HG02623 (cell line): ENCODE data around the gene TIRAP.
"Not testable (repeated sequence)": the region's sequence is repeated elsewhere in the genome, so short reads cannot be mapped to it uniquely, and the experiment has no call there.

Source experiments
- ATAC-seq: cut with Tn5 transposase; IDR thresholded peaks from one replicate; pipeline ENCODE4 v1.9.1; 2021; ENCODE audit warnings: moderate library complexity; ENCODE audit not compliant: unreplicated experiment

TIRAP gene

GRCh38 chr11:126282361-126282735, 545 bp upstream of the TIRAP start:
- ATAC-seq, result no peak

- ATAC-seq, result peak; percentile 43
Measured at GRCh38 chr11:126284829-126285228, 1.9 kb downstream of the TIRAP start.

- ATAC-seq, result no peak
Measured at GRCh38 chr11:126288237-126288636, 5.3 kb downstream of the TIRAP start.

GRCh38 chr11:126290887-126291286, 8.0 kb downstream of the TIRAP start:
- ATAC-seq, result no peak

GRCh38 chr11:126293726-126294125, 10.8 kb downstream of the TIRAP start:
- no peak for ATAC-seq

- ATAC-seq, result no peak
Measured at GRCh38 chr11:126297004-126297403, 14.1 kb downstream of the TIRAP start.

GRCh38 chr11:126303623-126304456, 20.9 kb downstream of the TIRAP start, which contains the start of gene DCPS:
TSS of gene DCPS (plus strand) at chr11:126304060. CDS start at chr11:126304081, 21 bp downstream.
- peak; percentile 81 for ATAC-seq

- peak; percentile 1 for ATAC-seq
Measured at GRCh38 chr11:126304457-126305075, 21.7 kb downstream of the TIRAP start.

- ATAC-seq, result peak; percentile 51
Measured at GRCh38 chr11:126305699-126306098, 22.8 kb downstream of the TIRAP start.

GRCh38 chr11:126307706-126308105, 24.8 kb downstream of the TIRAP start:
- ATAC-seq, result no peak

GRCh38 chr11:126308271-126308671, 25.4 kb downstream of the TIRAP start:
- ATAC-seq, result no peak

GRCh38 chr11:126308771-126309170, 25.9 kb downstream of the TIRAP start:
- ATAC-seq, result not testable (repeated sequence)

- ATAC-seq, result peak; percentile 32
Measured at GRCh38 chr11:126310200-126310991, 27.5 kb downstream of the TIRAP start.

- no peak for ATAC-seq
Measured at GRCh38 chr11:126310992-126311310, 28.1 kb downstream of the TIRAP start.

- peak; percentile 49 for ATAC-seq
Measured at GRCh38 chr11:126311401-126312291, 28.8 kb downstream of the TIRAP start.

- ATAC-seq, result no peak
Measured at GRCh38 chr11:126312961-126313360, 30.1 kb downstream of the TIRAP start.

GRCh38 chr11:126313826-126314225, 30.9 kb downstream of the TIRAP start:
- no peak for ATAC-seq

GRCh38 chr11:126317432-126317755, 34.5 kb downstream of the TIRAP start:
- ATAC-seq, result no peak

- peak; percentile 27 for ATAC-seq
Measured at GRCh38 chr11:126317756-126318573, 35.1 kb downstream of the TIRAP start.
